ENCODE measurements around the gene VSIR.

The VSIR gene

DNA sequence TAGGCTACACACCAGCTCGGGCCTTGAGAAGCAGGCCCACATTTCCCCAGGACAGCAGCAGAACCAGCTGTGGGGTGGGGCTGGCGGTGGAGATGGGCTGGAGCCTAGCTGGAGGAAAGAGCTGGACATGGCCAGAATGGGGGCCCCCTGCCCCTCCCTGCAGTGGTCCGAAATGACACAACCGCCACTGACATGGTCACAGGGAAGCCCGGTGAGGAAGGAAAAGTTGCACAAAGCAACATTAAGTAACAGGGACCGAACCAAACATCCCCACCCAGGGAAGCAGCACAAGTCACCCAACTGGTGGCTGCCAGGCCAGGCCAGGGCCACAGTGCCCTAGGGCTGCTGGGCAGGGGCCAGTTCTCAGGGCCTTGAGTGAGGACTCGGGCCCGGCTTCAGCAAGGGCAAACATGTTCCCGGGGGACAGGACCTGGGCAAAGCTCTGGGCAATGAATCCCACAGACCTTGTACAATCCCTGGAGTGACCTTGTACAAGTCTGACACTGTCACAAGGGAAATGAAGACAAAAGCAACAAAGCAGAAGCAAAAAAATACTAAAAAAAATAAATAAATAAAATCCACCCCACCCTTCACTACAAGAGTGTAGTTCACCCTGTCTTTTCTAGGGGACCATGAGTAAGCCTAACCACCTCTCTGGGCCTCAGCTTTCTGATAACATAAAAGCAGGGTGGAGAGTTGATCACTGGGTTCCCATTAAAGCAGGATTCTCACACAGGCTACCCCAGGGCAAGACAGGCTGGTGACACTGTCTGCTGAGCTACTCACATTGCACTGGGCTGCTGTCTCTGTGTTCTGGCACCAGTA is 44.7 kb upstream of the VSIR start:
- Histone ChIP-seq H3K4me3 (ENCODE audit: insufficient read length, low read depth) (no peak overlapping the region), H3K36me3 (ENCODE audit: insufficient read depth, insufficient read length, low read length) (peaks cover 85% of the 10 kb centered on the region), H3K9ac (ENCODE audit: insufficient read length, low read depth) (no peak overlapping the region), H3K27me3 (ENCODE audit: insufficient read depth, insufficient read length) (no peaks in the 10 kb centered on the region), H3K9me3 (ENCODE audit: insufficient read depth, low read length) (no peaks in the 10 kb centered on the region), H3K4me1 (ENCODE audit: insufficient read depth, insufficient read length) (no peaks in the 10 kb centered on the region)
- TF ChIP-seq SUZ12 (IDR thresholded peaks at IDR 0.05; ENCODE audit: extremely low read depth, insufficient read depth, insufficient read length) = no peak
- TF ChIP-seq ZNF274 (IDR thresholded peaks at IDR 0.05; ENCODE audit: low read depth, low read length) = no peak
- TF ChIP-seq YY1 (IDR thresholded peaks at IDR 0.05; ENCODE audit: insufficient read depth, insufficient read length) = no peak
- DNase-seq (ENCODE audit: low read depth, low spot score) = no peak

DNA sequence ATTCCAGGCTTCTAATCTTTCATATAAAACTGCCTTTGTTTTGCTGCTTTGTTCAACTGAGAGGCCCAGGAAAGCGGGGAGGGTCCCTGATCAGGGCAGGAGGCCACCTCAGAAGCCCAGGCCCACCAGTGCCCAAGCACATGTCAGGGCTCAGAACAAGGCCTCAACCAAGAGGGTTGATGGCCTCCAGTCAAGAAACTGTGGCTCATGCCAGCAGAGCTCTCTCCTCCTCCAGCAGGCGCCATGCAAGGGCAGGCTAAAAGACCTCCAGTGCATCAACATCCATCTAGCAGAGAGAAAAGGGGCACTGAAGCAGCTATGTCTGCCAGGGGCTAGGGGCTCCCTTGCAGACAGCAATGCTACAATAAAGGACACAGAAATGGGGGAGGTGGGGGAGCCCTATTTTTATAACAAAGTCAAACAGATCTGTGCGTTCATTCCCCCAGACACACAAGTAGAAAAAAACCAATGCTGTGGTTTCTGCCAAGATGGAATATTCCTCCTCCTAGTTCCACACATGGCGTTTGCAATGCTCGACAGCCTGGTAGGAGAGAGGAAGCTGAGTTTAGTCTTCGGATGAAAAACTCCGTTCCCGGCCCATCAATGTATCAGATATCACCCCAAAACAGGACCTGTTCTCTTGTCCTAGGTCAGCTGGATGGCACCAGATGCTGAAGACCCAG is 43.8 kb upstream of the VSIR start:
- H3K4me3 ChIP-seq (ENCODE audit: insufficient read length, low read depth) = no peak overlapping the region
- no peak overlapping the region for H3K9ac ChIP-seq (ENCODE audit: insufficient read length, low read depth)
- peaks cover 78% of the 10 kb centered on the region for H3K36me3 ChIP-seq (ENCODE audit: insufficient read depth, insufficient read length, low read length)
- H3K27me3 ChIP-seq (ENCODE audit: insufficient read depth, insufficient read length) = no peaks in the 10 kb centered on the region
- H3K4me1 ChIP-seq (ENCODE audit: insufficient read depth, insufficient read length) = peaks cover 6% of the 10 kb centered on the region
- H3K9me3 ChIP-seq (ENCODE audit: insufficient read depth, low read length) = no peaks in the 10 kb centered on the region
- DNase-seq (ENCODE audit: low read depth, low spot score) = no peak
- TF ChIP-seq ZNF274 (IDR thresholded peaks at IDR 0.05; ENCODE audit: low read depth, low read length) = no peak
- no peak for TF ChIP-seq SUZ12 (IDR thresholded peaks at IDR 0.05; ENCODE audit: extremely low read depth, insufficient read depth, insufficient read length)
- TF ChIP-seq YY1 (IDR thresholded peaks at IDR 0.05; ENCODE audit: insufficient read depth, insufficient read length) = no peak

DNA sequence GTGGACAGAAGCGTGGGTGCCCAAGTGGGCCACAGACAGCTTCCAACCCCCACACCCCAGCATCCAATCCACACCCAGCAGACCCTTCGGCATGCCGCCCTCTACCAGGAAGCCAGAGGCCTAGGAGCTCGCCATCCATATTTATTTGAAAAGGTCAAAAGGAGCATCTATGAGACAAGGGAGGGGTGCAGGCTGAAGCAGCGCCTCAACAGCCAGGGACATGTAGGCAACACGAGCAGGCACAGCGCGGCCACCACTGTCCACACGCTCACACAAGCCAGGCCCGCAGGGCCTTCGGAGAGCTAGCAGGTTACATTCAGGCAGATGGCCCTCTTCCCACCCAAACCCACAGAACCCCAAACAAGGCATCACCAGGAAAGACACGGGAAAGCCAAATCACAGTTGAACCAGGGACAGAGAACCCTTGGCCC is 43.1 kb upstream of the VSIR start:
- DNase-seq (ENCODE audit: low read depth, low spot score) = no peak
- peaks cover 6% of the 10 kb centered on the region for H3K4me1 ChIP-seq (ENCODE audit: insufficient read depth, insufficient read length)
- no peaks in the 10 kb centered on the region for H3K9me3 ChIP-seq (ENCODE audit: insufficient read depth, low read length)
- H3K4me3 ChIP-seq (ENCODE audit: insufficient read length, low read depth) = no peak overlapping the region
- H3K9ac ChIP-seq (ENCODE audit: insufficient read length, low read depth) = no peak overlapping the region
- H3K27me3 ChIP-seq (ENCODE audit: insufficient read depth, insufficient read length) = no peaks in the 10 kb centered on the region
- TF ChIP-seq ZNF274 (IDR thresholded peaks at IDR 0.05; ENCODE audit: low read depth, low read length) (no peak), SUZ12 (IDR thresholded peaks at IDR 0.05; ENCODE audit: extremely low read depth, insufficient read depth, insufficient read length) (no peak), YY1 (IDR thresholded peaks at IDR 0.05; ENCODE audit: insufficient read depth, insufficient read length) (no peak)
- H3K36me3 ChIP-seq (ENCODE audit: insufficient read depth, insufficient read length, low read length) = peaks cover 71% of the 10 kb centered on the region

DNA sequence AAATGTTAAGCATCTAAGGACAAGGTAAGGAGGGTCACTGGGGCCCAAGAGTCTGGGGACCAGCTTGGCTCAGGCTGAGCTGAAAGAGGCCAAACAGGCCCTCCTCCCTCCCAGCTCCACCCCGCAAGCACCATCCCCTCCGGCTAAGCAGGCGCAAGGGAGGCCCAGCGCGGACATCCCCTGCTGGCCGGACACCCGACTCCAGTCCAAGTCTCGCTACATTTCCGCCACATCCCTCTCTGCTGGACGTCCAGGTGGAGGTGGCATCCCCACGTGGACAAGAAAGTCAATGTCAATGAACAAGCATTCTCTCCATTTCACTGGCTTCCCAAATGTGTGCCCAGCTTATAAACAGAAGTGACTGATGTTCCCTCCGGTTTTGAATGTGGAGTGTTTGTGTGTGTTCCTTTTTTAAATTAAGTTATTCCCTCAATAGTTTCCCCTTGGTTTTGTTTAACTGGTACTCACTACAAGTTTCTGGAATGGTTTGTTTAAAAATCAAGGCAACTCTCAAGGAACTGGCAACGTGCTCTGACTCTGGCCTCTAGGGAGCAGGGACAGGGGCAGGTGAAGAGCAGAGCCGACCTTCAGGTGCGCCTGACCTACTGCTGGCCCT is 42.3 kb upstream of the VSIR start:
- DNase-seq (ENCODE audit: low read depth, low spot score) = no peak
- no peaks in the 10 kb centered on the region for H3K27me3 ChIP-seq (ENCODE audit: insufficient read depth, insufficient read length)
- H3K4me3 ChIP-seq (ENCODE audit: insufficient read length, low read depth) = no peak overlapping the region
- no peak for TF ChIP-seq SUZ12 (IDR thresholded peaks at IDR 0.05; ENCODE audit: extremely low read depth, insufficient read depth, insufficient read length)
- TF ChIP-seq YY1 (IDR thresholded peaks at IDR 0.05; ENCODE audit: insufficient read depth, insufficient read length) = no peak
- no peak for TF ChIP-seq ZNF274 (IDR thresholded peaks at IDR 0.05; ENCODE audit: low read depth, low read length)
- H3K9me3 ChIP-seq (ENCODE audit: insufficient read depth, low read length) = no peaks in the 10 kb centered on the region
- H3K36me3 ChIP-seq (ENCODE audit: insufficient read depth, insufficient read length, low read length) = peaks cover 63% of the 10 kb centered on the region
- peaks cover 6% of the 10 kb centered on the region for H3K4me1 ChIP-seq (ENCODE audit: insufficient read depth, insufficient read length)
- H3K9ac ChIP-seq (ENCODE audit: insufficient read length, low read depth) = no peak overlapping the region

DNA sequence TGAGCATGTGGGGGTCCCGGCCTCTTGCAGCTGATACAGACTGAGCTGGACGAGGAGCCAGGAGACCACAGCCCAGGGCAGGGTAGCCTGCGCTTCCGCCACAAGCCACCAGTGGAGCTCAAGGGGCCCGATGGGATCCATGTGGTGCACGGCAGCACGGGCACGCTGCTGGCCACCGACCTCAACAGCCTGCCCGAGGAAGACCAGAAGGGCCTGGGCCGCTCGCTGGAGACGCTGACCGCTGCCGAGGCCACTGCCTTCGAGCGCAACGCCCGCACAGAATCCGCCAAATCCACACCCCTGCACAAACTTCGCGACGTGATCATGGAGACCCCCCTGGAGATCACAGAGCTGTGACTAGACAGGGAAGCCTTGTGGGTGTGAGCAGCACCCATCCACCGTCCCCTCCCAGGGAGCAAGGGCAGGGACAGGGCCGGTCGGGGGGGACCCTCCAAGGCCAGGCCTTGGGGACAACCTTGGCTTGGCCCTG is 41.6 kb upstream of the VSIR start:
- Histone ChIP-seq H3K9me3 (ENCODE audit: insufficient read depth, low read length) (no peaks in the 10 kb centered on the region), H3K4me3 (ENCODE audit: insufficient read length, low read depth) (no peak overlapping the region), H3K27me3 (ENCODE audit: insufficient read depth, insufficient read length) (no peaks in the 10 kb centered on the region), H3K4me1 (ENCODE audit: insufficient read depth, insufficient read length) (peaks cover 6% of the 10 kb centered on the region), H3K36me3 (ENCODE audit: insufficient read depth, insufficient read length, low read length) (peaks cover 57% of the 10 kb centered on the region), H3K9ac (ENCODE audit: insufficient read length, low read depth) (no peak overlapping the region)
- TF ChIP-seq YY1 (IDR thresholded peaks at IDR 0.05; ENCODE audit: insufficient read depth, insufficient read length) (no peak), ZNF274 (IDR thresholded peaks at IDR 0.05; ENCODE audit: low read depth, low read length) (no peak), SUZ12 (IDR thresholded peaks at IDR 0.05; ENCODE audit: extremely low read depth, insufficient read depth, insufficient read length) (no peak)
- no peak for DNase-seq (ENCODE audit: low read depth, low spot score)

DNA sequence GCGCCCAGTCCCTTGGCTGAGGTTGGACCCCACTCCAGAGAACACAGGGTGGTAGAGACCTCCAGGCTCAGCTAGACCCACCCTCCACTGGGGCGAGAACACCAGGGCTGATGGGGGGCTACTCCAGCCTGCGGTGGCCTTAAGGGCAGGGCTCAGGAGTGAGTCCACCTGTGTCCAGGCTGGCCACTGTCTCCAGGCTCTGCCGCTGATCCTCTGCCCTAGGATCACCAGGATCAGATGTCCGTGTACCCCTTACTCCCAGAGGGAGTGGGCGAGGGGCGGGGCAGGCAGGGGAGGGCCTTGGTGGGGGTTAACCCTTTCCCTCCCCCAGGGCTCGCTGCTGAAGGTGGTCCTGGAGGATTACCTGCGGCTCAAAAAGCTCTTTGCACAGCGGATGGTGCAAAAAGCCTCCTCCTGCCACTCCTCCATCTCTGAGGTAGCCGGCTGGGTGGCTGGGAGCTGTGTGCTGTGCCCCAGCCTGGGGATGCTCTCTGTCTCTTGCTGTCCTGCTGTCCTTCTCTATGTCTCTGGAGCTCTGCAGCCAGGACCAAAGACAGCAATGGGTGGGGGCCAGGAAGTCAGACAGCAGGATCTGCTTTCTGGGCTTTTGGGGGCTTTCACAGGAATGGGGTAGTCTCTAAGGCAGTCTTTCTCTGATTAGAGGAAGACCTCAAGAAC is 39.7 kb upstream of the VSIR start:
- Histone ChIP-seq H3K4me3 (ENCODE audit: insufficient read length, low read depth) (no peak overlapping the region), H3K9ac (ENCODE audit: insufficient read length, low read depth) (no peak overlapping the region), H3K4me1 (ENCODE audit: insufficient read depth, insufficient read length) (peaks cover 6% of the 10 kb centered on the region), H3K36me3 (ENCODE audit: insufficient read depth, insufficient read length, low read length) (peaks cover 37% of the 10 kb centered on the region), H3K27me3 (ENCODE audit: insufficient read depth, insufficient read length) (no peaks in the 10 kb centered on the region), H3K9me3 (ENCODE audit: insufficient read depth, low read length) (no peaks in the 10 kb centered on the region)
- TF ChIP-seq ZNF274 (IDR thresholded peaks at IDR 0.05; ENCODE audit: low read depth, low read length) (no peak), SUZ12 (IDR thresholded peaks at IDR 0.05; ENCODE audit: extremely low read depth, insufficient read depth, insufficient read length) (no peak), YY1 (IDR thresholded peaks at IDR 0.05; ENCODE audit: insufficient read depth, insufficient read length) (no peak)
- DNase-seq (ENCODE audit: low read depth, low spot score) = no peak
